ENCODE measurements around the gene S1PR4.
A peak's percentile ranks its signal among the peaks of the same experiment; 100 is the strongest.

Gene S1PR4, protein sequence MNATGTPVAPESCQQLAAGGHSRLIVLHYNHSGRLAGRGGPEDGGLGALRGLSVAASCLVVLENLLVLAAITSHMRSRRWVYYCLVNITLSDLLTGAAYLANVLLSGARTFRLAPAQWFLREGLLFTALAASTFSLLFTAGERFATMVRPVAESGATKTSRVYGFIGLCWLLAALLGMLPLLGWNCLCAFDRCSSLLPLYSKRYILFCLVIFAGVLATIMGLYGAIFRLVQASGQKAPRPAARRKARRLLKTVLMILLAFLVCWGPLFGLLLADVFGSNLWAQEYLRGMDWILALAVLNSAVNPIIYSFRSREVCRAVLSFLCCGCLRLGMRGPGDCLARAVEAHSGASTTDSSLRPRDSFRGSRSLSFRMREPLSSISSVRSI

DNA sequence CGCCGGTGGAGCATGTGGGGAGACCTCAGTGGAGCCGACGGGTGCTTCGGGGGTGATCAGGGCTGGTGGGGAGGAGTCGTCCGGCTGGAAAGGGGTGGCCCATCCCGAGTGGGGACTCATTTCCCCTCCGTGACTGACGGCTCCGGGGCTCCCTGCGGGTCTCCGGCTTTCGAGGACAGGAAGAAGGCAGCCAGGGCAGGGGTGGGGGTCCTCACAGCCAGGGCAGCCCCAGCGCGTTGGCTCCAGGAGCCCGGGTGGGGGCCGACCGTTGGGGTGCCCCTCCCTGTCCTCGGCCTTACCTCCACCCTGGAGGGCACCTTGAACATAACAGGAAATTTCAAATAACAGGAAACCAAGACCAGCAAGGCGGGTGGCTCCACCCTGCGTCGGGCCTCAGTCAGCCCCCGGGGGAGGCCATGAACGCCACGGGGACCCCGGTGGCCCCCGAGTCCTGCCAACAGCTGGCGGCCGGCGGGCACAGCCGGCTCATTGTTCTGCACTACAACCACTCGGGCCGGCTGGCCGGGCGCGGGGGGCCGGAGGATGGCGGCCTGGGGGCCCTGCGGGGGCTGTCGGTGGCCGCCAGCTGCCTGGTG is at the start of gene S1PR4:
Gene S1PR4, plus strand, starts transcription at position 393 of the 596 bp plus-strand sequence. Its CDS starts 24 bp downstream, at position 417.
- Histone ChIP-seq H3K27ac (peak within 1 kb of the TSS in 20 of 21 experiments; percentile 54 to 98 (median 82)), H3K4me3 (peak within 1 kb of the TSS; percentile 26 to 42 (median 35))

DNA sequence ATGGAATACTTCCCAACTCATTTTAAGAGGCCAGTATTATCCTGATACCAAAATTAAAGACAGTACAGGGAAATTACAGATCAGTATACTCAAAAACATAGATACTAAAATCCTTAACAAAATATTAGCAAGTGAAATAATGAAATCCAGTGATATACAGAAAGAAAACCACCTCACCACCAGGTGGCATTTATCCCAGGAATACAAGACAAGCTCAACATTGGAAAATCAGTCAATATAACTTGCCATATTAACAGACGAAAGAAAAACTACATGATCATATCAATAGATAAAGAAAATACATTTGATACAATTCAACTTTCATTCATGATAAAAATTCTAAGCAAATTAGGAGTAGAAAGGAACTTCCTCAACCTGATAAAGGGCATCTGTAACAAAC is 49.5 kb upstream of the S1PR4 start:
- Histone ChIP-seq H3K4me3 (no peak overlapping the region), H3K27ac (no peak overlapping the region)

DNA sequence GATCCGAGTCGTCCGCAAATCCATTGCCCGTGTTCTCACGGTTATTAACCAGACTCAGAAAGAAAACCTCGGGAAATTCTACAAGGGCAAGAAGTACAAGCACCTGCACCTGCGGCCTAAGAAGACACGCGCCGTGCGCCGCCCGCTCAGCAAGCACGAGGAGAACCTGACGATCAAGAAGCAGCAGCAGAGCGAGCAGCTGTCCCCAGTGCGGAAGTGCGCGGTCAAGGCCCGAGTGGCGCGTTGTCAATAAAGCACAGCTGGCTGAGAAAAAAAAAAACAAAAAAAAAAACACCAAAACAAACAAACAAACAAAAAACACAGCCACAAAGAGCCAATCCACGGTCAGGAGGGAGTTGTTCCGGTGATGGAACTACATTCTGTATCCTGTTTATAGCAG is 47.4 kb upstream of the S1PR4 start:
- no peak overlapping the region for H3K27ac ChIP-seq
- no peak overlapping the region for H3K4me3 ChIP-seq

DNA sequence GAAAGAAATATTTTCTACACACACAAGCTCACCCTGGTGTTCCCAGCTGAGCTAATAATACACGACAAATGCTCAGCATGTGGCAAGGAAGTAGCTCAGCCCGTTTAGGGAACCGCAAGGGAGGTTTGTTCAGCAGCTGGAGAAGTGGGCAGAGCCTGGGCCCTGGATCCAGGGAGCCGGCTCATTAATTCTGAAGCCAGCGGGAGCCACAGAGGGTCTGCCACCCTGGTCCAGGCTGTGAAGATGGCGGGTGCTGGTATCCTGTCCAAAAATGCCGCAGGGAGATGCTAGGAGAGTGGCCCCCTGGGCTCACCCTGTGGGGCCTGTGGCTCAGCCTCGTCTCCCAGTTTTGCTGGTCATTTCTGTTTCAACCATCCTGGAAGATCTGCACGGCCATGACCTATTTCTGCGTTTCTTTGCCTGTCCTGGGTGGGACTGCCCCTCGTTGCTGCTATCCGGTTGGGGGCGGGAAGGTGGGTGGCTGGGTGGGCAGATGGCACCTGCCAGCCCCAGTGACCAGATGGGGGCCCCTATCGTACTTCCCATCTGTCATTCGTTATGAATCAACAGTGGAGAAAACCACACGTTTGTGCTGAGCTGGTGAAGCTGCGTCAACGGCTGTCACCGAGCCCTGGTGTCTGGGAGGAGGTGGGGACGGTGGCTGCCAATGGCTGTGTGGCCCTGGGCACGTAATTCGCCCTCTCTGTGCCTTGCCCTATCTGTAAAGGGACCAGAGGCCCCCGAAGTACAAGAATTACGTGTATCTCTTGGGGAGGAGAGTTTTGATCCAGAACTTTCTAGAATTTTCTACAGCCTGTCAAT is 45.4 kb upstream of the S1PR4 start:
- H3K27ac ChIP-seq: peak overlapping the region in 20 of 21 experiments; percentile 48 to 90 (median 74)
- no peak overlapping the region for H3K4me3 ChIP-seq

DNA sequence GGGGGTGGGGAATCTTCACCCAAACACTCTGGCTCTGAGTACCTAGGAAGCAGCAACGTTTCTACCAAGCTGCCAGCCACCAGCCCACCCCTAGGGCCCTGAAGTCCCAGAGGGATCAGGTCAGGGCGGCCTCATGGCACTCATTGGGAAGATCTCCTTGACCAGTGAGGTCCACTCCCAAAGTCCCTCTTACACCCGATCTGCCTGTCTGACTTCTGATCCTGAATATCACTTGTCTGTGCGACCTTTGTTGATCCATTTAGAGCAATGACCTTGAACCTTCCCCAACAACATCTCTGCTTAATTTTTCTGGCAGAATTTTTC is 44.8 kb upstream of the S1PR4 start:
- Histone ChIP-seq H3K4me3 (no peak overlapping the region), H3K27ac (peak overlapping the region in 20 of 21 experiments; percentile 48 to 90 (median 74))

DNA sequence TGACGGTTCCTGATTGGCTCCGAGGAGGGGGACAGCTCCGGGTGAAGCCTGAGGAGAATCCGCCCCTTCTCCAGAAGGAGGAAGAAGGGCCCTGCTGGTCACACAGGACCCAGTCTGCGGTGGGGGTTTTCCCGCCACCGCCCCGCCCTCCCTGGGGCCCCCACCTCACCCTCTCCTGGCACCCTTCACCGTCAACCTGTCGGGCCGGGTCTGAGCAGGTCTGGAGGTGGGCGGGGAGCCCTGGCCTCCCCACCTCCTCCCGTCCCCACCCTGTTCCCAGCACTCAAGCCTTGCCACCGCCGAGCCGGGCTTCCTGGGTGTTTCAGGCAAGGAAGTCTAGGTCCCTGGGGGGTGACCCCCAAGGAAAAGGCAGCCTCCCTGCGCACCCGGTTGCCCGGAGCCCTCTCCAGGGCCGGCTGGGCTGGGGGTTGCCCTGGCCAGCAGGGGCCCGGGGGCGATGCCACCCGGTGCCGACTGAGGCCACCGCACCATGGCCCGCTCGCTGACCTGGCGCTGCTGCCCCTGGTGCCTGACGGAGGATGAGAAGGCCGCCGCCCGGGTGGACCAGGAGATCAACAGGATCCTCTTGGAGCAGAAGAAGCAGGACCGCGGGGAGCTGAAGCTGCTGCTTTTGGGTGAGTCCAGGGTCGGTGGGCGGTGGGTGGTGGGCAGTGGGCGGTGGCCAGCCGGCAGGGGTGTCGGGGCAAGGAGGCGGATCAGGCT is 42.4 kb upstream of the S1PR4 start, which contains the start of gene GNA15:
Gene GNA15, plus strand, starts transcription at position 73 of the 723 bp plus-strand sequence. Its CDS starts 418 bp downstream, at position 491.
- peak within 1 kb of the TSS; percentile 87 to 99 (median 96) for H3K27ac ChIP-seq
- peak within 1 kb of the TSS; percentile 44 to 69 (median 54) for H3K4me3 ChIP-seq

DNA sequence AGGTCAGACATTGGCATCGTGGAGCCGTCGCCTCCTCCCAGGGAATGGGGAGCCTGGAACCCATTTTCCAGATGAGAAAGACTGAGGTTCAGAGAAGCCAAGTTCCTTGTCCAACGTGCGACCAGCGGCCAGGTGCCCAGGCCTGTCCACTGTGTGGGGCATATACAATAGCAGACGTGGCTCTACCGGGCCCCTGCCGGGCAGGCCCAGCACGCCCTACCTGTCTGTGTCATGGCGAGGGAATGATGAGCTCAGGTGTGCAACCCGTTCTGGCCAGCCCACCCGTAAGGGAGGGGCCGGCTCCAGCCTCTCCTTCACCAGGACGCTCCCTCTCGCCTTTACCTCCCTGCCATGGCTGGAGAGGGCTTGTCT is 41.9 kb upstream of the S1PR4 start:
- Histone ChIP-seq H3K27ac (peak overlapping the region; percentile 87 to 99 (median 96)), H3K4me3 (peak overlapping the region; percentile 44 to 69 (median 54))

DNA sequence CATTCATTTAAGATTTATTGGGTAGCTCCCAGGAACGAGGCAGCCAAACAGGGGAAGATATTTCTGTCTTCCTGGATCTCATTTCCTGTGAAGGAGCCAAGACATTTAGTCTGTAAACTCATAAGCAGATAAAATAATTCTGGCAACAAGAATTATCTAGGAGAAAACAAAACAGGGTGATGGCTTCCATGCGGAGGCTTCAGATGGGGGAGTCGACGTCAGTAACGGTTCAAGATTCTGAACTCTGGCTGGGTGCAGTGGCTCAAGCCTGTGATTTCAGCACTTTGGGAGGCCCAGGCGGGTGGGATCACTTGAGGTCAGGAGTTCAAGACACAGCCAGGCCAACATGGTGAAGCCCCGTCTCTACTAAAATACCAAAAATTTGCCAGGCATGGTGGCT is 41.5 kb upstream of the S1PR4 start:
- Histone ChIP-seq H3K4me3 (peak overlapping the region; percentile 44 to 69 (median 54)), H3K27ac (peak overlapping the region in 20 of 21 experiments; percentile 87 to 99 (median 96))

DNA sequence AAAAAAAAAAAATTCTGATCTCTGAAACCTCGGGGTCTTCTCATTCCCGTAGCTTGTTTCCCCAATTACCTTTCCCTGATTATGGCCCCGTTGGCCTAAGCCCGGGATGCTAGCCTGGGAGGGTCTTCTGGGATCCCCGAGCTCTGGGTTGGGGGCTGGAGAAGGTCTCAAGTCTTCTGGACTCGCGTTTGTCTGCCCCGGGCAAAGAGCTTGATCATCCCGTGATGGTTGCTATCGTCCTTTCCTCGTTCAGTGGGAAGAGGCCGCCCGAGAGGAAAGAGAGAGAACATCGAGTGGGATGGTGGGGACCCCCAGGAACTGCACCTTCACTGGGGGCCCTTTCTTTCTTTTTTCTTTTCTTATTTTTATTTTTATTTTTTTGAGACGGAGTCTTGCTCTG is 40.3 kb upstream of the S1PR4 start:
- Histone ChIP-seq H3K27ac (peak overlapping the region in 1 of 21 experiments; percentile 95), H3K4me3 (peak overlapping the region in 1 of 7 experiments; percentile 64)

DNA sequence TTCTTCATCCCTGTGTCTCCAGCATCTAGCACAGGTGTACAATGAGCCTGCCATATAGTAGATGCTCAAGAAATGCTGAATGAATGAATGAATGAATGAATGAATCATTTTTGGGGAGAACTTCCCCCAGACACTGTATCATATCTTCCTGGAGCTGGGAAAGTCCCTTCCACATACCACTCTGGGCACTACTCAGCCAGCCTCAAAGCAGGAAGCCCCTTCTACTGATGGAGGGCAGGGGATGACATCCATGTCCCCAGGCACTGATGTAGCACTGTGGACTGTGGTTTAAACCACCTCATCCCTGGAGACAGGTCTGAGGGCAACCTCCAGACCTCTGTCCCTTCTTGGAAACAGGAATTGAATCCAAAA is 37.9 kb upstream of the S1PR4 start:
- Histone ChIP-seq H3K27ac (peak overlapping the region in 18 of 21 experiments; percentile 53 to 91 (median 84)), H3K4me3 (no peak overlapping the region)

DNA sequence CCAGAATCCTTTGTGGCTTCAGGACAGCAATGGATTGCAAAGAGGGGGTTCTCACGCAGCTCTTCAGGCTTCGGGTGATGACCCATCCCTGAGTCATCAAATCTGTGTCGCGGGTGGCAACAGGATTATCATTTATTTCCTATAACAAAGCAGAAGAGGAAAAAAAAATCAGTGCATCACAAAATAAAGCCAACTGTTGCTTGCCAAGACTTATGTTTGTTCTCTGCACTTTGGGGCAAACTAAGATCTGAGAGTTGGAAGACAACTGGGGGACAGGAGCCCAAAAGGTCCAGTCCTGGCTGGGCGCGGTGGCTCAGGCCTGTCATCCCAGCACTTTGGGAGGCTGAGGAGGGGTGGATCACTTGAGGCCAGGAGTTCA is 36.3 kb upstream of the S1PR4 start:
- H3K27ac ChIP-seq: peak overlapping the region in 20 of 21 experiments; percentile 71 to 91 (median 83)
- peak overlapping the region in 1 of 7 experiments; percentile 2 for H3K4me3 ChIP-seq

DNA sequence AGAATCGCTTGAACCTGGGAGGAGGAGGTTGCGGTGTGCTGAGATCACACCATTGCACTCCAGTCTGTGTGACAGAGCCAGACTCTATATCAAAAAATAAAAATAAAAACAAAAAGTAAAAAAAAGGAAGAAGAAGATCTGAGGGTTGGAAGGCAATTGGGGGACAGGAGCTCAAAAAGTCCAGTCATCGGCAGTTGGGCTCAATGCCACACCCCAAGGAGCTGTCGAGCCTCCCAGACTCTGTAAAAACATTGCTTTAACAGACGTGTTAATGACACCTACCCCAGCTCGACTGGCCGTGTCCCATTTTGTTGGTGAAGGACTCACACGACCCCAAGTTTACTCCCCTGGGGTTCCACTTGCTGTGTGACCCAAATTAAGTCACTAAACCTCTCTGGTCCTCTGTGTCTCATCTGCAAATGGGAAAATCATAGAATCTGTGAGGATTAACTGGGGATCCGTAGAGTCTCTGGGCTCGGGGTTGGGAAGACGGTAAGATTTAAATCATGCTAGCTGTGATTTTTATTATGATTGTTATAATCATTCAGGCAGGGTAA is 35.7 kb upstream of the S1PR4 start:
- Histone ChIP-seq H3K27ac (peak overlapping the region in 20 of 21 experiments; percentile 71 to 91 (median 83)), H3K4me3 (no peak overlapping the region)

DNA sequence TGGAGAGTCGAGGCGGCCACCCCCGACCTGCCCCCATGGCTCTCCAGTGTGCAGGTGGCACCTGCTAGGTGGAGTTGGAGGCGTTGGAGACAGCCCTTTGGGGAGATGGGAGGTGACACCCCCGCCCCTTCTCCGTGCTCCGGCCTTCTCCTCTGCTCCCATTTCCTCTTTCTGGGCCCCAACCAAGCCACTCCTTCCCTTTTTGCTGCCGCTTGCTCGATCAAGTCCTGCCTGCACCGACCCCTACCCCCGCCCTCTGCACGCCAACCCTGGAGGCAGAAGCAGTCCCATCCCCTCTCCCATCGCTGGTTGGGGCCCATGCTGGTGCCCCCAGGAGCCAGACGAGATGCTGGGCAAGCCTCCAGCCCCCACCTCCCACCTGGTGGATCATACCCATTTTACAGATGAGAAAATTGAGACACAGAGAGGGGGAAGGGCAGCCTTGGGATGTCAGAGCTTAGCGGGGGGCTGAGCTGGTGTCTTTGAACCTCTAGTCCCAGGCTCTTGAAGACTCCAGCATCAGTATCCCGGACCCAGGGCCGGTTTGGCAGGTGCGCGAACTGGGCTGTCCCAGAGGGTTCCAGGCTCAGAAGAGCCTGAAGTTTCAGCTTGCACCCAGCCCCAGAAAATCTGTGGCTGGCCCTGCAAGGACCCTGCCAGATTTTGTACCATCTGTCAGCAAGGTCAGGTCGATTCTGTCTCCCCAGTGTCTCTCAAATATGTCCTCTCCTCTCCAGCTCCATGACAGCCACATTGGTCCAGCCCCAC is 32.5 kb upstream of the S1PR4 start:
- H3K4me3 ChIP-seq: no peak overlapping the region
- H3K27ac ChIP-seq: peak overlapping the region in 7 of 21 experiments; percentile 6 to 59 (median 18)

DNA sequence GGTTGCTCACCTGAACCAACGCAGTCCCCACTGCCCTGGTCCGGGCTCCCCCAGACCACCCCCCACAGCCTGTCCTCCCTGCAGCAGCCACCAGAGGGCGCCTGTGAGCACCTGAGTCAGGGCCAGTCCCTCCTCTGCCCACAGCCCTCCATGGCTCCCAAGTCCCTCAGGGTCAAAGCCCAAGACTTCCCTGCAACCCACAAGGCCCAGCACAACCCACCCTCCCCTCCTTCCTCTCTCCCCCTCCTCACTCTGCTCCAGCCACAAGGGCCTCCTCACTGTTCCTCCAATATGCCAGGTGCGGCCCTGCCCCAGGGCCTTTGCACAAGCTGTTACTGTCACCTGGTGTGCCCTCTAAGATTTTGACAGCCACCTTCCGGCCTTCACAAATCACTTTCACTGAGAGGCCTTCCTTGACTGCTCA is 31.9 kb upstream of the S1PR4 start:
- no peak overlapping the region for H3K4me3 ChIP-seq
- peak overlapping the region in 3 of 21 experiments; percentile 6 to 59 (median 29) for H3K27ac ChIP-seq

DNA sequence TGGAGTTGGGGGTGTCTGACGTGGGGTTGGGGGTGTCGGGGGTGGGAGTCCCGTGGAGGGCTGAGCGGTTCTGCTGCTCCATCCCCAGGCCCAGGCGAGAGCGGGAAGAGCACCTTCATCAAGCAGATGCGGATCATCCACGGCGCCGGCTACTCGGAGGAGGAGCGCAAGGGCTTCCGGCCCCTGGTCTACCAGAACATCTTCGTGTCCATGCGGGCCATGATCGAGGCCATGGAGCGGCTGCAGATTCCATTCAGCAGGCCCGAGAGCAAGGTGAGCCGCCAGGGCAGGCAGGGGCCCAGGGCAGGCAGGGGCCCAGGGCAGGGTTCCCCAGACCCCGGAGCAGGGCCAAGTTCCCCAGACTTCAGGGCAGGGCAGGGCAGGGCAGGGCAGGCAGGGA is 30.1 kb upstream of the S1PR4 start:
- H3K4me3 ChIP-seq: no peak overlapping the region

DNA sequence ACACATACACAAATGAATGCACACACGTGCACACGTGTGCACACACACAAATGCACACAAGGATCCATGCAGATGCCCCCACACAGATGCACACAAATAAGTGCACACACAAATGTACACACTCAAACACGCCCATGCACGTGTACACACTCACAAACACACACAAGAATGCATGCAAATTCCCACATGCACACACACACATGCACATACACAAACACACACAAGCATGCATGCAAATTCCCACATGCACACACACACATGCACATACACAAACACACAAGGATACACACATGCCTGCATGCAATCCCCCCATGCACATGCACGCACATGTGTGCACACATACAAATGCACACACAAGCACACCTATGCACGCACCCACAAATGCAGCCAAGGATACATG is 29.5 kb upstream of the S1PR4 start:
- H3K4me3 ChIP-seq: no peak overlapping the region
- no peak overlapping the region for H3K27ac ChIP-seq

More for the DNA sequence above, 30.1 kb upstream of the S1PR4 start:
- H3K27ac ChIP-seq: no peak overlapping the region

DNA sequence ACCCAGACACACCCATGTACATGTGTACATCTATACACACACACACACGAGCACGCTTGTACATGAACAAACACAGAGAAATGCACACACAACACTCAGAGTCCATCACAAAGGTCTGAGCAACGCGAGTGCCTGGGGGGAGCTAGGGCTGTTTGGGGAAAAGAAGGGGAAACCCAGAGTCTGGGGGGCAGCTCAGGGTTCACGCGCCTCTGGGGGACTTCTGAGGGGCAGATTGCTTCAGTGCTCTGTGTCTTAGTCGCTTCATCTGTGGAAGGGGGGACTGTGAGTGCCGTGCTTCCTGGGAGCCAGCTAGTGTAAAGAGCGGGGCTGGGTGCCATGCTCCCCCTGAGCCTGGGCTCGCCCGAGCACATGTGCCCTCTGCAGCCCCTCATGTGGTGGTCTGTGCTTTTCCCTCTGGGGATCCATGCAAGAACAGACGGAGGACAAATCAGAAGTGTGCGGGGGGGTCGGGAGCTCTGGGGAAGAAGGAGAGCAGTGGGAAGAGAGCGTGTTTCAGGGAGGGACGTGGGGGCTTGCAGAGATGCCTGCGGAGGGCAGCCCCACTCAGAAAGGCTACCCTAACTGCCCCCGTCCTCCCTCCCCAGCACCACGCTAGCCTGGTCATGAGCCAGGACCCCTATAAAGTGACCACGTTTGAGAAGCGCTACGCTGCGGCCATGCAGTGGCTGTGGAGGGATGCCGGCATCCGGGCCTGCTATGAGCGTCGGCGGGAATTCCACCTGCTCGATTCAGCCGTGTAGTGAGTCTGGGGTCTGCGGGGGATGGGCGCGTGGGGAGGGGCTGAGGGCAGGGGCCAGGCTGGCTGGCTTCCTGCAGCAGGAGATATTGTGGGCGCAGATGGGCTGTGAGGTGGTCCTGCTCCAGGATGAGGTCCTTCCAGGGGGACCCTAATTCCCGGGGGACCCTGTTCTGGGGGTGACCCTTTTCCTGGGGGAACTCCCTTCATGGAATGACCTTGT is 28.8 kb upstream of the S1PR4 start:
- H3K4me3 ChIP-seq: no peak overlapping the region
- H3K27ac ChIP-seq: no peak overlapping the region
